HS-27A (cell line): Measurements from ENCODE around the gene IMMP2L.

Source experiments
- DNase-seq: peaks from one replicate; pipeline ENCODE4 v3.0.0-alpha.2; 2012; ENCODE audit warnings: low read depth, missing footprints

Gene IMMP2L

DNA sequence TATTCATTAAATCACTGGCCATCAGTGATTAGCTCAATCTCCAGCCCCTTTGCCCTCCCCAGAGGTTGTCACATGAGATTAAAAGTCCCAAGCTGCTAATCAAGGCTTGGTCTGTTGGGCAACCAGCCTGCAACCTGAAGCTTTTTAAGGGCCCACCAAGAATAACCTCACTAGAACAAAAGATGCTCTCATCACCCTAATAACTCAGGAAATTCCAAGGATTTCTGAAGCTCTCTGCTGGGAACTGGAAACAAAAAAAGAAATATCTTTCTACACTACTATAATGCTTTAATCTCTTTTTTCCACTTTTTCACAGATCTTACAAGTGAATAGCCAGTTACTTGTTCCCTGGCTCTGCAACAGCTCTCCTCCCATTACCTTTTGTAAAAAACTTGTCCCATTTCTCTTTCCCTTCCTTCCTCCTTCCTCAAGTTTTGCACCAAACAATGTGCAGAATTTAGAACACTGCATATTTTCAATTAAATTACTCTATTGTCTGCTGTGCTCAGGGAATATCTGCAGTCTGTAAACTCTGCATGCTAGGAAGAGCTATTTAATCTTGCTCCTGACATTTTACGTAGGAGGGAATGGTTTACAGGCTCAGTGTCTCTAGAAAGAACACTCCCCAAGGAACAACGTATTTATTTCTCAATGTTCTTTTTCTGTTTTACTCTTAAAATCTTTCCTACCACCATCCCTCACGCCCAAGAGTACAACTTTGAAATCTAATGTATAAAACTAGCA, 169.1 kb downstream of the IMMP2L start:
- DNase-seq = no peak

- no peak for DNase-seq
These were observed 170.0 kb downstream of the IMMP2L start for GRCh38 chr7:111392294-111392693.

DNA sequence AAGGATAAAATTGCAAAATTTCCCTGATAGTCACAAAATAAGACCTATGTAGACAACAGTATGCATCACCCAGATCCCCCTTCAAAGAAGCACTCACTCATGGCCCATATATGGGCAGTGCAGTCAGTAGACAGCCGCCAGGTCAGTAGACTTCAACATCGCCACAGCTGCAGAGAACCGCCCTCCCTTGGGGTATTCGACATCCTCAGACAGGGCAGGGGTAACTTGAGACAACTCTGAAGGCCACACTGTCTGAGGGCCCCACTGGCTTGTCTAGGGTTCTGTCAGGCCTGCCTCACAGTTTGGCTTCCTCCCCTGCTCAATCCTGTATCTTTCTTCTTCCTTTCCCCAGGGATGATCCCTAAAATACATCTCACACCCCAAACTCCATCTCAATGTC, 172.3 kb downstream of the IMMP2L start:
- DNase-seq = no peak

GRCh38 chr7:111388912-111389311, 173.4 kb downstream of the IMMP2L start:
- DNase-seq = no peak

DNA sequence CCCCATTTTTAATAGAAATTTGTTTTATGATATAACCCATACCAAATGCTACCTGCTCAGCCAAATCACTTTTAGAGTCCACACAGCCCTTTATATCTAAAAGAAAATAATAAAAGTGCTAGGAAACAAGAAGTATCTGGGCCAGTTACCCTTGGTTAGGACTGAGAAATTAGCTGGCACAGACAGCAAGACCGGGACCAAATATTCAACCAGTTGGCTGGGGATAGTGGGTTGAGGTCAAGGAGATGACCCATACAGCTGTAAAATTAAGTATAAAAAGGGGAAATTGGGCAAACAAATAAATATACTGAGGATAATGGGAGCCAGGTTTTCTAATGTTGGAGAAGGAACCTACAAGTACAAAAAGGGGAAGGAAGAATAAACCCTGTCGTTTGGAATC, 174.3 kb downstream of the IMMP2L start:
- no peak for DNase-seq

DNA sequence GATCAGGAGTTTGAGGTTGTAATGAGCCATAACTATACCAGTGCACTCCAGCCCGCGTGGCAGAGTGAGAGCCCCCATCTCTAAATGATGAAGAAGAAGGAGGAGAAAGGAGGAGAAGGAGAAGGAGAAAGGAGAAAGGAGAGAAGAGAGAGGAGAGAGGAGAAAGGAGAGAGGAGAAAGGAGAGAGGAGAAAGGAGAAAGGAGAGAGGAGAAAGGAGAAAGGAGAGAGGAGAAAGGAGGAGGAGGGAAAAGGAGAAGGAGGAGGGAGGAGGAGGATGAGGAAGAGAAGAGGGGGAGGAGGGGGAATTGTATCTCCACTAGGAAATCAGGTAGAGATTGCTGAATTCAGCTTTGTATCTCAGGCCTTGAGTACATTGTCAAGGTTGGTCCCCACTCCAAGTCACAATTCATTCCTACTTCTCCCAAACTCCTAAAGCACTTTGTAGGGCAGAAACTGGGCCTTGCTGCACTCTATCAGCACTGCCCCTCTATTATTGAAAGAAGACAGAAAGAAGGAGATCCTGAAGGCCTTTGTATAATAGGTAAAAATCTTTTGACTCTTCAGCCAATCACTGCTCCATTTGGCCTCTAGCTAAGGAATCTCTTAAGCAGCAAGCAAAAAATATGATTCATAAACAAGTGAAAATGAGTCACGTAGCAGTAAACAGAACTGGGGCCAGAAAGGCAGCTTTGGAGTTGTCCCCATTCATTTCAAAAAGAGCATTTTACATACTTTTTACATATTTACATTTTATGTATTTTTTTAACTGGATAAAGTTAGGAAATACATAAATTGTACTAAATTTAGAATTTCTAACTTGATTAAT, 178.0 kb downstream of the IMMP2L start:
- DNase-seq = no peak

- DNase-seq = no peak
These were observed 179.2 kb downstream of the IMMP2L start for GRCh38 chr7:111383133-111383532.

- no peak for DNase-seq
These were observed 180.7 kb downstream of the IMMP2L start for GRCh38 chr7:111381590-111381989.

DNA sequence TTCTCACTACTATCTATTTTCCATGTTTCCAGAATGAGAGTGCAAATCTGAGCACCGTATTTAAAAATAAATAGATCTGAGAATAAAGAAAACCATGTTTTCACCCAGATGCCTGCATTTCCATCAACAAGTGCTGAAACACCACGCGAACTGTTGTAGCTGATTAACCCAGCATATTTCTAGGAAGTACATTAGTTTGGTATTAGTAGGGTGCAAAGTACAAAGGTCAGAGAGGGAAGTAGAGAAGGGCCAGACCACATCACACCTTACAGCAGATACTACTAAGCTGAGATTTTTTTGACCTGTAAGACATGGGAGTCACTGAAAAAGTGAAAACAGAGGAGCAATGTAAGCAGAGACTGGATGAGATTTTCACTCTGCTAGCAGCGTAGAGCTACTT, 181.3 kb downstream of the IMMP2L start:
- no peak for DNase-seq

GRCh38 chr7:111374027-111374426, 188.3 kb downstream of the IMMP2L start:
- no peak for DNase-seq

GRCh38 chr7:111371437-111371836, 190.9 kb downstream of the IMMP2L start:
- DNase-seq = no peak

DNA sequence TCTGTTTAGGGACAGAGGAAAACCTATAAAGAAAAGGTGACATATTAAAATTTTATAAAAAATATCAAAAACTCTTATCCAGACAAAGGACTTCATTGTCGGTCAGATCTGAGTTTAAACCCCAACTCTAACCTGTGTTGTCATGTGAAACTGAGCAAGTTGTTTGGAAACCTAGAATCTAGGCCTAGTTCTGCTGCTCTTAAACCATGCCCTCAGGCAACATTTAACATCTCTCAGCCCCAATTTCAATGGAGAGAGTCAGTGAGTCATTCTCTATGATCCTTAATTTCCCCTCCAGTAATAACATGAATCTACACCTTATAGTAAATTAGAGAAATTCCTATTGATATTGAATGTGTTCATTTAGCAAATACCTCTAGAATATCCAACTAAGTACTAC, 192.3 kb downstream of the IMMP2L start:
- DNase-seq = no peak

- DNase-seq = no peak
These were observed 193.8 kb downstream of the IMMP2L start for GRCh38 chr7:111368381-111369065.

DNA sequence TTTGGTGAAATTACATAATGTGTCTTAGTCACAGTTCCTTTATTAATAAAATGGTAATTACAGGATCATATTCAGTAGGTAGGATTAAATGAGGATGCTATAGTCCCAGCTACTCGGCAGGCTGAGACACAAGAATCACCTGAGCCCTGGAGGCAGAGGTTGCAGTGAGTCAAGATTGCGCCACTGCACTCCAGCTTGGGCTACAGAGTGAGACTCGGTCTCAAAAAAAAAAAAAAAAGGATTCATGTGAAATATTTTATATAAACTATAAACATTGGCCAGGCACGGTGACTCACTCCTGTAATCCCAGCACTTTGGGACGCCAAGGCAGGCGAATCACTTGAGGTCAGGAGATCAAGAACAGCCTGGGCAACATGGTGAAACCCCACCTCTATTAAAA, 197.9 kb downstream of the IMMP2L start:
- DNase-seq = no peak

GRCh38 chr7:111363099-111363498, 199.2 kb downstream of the IMMP2L start:
- peak; percentile 33 for DNase-seq

DNA sequence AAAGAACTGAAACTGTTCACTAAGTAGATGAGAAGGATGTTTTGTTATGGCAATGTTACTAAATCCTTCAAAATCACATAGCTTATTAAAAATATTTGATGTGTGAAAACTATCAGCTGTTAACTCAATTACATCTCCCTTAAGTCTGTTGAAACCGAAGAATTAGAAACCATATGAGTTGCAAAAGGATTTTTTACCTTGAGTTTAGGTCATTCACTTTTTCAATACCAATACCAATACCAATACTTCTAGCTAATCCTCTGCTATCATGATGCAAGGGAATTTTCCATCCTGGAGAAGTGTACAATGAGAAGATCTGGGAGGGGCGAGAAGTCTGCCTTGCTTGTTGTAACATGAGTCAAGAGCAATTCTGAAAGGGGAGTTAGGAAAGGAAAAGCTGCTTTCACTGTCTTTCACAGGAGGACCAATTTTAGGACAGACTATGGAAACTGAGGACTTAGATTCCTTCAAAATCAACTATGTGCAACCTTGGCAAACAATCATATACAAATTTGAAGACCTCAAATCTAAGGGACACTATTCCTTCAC, 199.7 kb downstream of the IMMP2L start:
- no peak for DNase-seq

DNA sequence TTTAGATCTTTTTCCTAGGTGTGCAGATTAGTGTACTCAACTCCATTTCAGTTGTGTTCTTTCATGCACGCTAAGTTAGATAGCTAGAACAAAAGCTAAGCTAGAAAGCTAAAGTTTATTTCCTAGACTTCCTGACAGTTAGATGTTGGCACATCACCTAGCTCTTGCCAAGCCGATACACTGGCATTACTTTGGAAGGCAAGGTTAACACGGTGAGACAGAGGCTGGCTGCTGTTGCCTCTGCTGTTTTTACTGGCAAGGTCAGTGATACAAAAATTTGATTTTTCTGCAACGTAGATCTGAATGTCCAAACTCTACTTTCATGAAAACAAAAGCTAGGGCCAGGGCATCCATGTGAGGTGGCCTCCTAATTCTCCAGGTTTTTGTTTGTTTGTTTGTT, 203.4 kb downstream of the IMMP2L start:
- DNase-seq = no peak

DNA sequence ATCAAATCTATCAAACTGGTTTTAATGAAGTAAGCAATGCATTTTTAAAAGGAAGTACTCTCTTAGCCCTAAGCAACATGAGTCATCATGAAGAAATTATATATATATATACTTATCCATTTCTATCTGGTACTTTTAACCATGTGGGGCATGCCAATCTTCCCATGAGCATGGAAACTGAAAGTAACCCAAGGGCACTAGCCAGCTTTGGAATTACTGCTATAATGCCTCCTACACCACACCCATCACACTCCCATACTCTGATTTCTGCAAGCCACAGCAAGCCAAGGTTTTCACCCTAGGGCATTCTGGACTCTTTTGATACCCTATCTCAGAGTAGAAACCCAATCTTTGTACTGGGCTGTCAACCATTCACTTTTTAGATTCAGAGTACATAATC, 204.6 kb downstream of the IMMP2L start:
- DNase-seq = no peak

DNA sequence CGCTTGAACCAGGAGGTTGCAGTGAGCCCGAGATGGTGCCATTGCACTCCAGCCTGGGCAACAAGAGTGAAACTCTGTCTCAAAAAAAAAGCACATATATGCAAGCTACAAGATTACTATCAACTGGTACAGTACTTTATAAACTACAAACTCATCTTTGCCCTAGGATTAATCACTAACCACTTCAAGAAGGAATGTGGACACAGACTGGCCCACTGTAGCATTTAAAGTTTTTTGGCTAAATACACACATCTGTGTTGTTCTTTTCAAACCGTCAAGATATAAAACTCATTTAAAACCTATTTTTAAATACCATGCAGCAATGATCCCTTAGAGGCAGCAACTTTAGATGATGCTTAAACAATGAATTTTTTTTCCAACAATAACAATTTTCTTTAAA, 205.4 kb downstream of the IMMP2L start:
- no peak for DNase-seq

DNA sequence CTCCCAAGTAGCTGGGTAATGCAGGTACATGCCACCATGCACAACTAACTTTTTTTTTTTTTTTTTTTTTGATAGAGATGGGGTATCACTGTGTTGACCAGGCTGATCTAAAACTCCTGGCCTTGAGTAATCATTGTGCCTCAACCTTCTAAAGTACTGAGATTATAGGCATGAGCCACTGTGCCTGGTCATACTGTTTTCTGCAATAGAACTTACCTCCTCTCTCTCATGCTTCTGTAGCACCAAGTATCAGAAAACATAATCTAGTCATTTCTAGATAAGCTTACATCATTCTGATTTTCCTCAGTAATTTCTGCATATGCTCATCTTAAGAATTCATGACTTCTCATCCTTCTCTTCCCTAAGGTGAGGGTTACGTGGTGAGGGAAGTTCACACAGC, 210.0 kb downstream of the IMMP2L start:
- DNase-seq = no peak

DNA sequence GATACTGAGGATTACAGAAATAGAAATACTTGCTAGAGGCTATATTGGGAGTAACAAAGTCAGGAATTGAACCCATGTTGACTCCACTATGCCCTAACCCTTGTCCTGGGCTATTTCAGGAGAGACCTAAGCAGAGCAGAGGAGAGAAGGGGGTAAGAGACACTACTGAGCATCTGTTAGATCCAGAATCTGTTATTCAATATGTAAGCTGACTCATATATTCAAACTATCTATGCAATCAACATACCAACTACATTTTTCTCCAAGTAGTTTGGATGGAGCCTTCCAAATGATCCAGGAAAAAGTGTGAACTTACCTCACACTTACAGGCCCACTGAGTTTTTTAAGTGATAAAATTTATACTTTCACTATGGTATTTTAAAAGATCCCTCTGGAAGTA, 216.1 kb downstream of the IMMP2L start:
- no peak for DNase-seq

- DNase-seq = no peak
These were observed 219.3 kb downstream of the IMMP2L start for GRCh38 chr7:111343017-111343416.

GRCh38 chr7:111339006-111339405, 223.3 kb downstream of the IMMP2L start:
- DNase-seq = no peak
